ENCODE data around the gene ERMARD.

Gene ERMARD

DNA sequence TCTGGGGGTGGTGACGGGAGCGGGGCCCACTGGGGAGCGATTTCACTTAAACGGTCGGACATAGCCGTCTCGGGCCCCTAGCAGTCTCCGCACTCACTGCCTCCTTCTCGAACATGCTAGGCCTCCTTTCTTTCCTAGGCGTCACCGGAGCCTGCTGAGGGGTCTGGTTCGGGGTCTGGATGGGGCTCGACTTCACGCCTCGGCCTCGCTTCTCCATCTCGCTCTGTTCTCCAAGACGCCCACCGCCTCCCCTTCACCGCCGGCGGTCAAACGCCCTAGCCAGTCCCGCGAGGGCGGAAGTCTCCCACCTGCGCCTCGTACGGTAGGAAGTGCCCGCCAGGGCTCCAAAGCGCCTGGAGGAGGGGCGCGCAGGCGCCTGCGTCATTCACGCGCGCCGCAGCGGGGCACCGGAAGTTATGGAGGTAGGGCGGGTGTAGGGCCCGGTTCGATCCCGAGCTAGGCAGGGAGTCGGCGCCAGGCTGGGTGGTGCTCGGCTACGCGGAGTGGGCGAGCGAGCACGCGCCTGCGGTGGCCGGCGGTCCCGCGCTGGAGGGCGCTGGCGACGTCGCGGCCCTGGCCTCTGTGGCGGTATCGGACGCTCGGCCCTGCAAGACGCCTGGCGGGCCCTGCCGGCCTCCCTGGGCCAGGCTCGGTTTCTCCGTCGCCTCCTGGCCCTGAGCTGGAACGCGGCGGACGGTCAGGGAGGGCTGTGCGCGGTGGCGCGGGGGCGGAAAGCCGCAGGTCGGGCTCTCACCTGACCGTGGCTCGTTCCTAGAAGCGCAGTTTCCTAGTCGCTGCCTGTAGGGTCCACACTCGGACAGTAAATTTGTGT is at the start of gene ERMARD, which contains the start of gene DYNLT2:
ERMARD (plus strand) TSS at position 381 of the 832 bp plus-strand sequence; CDS start at position 417, 36 bp downstream.
DYNLT2 (minus strand) TSS at position 331 of the 832 bp plus-strand sequence; CDS start at position 217, 114 bp downstream.
- TF ChIP-seq, protein P1, sequence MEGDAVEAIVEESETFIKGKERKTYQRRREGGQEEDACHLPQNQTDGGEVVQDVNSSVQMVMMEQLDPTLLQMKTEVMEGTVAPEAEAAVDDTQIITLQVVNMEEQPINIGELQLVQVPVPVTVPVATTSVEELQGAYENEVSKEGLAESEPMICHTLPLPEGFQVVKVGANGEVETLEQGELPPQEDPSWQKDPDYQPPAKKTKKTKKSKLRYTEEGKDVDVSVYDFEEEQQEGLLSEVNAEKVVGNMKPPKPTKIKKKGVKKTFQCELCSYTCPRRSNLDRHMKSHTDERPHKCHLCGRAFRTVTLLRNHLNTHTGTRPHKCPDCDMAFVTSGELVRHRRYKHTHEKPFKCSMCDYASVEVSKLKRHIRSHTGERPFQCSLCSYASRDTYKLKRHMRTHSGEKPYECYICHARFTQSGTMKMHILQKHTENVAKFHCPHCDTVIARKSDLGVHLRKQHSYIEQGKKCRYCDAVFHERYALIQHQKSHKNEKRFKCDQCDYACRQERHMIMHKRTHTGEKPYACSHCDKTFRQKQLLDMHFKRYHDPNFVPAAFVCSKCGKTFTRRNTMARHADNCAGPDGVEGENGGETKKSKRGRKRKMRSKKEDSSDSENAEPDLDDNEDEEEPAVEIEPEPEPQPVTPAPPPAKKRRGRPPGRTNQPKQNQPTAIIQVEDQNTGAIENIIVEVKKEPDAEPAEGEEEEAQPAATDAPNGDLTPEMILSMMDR (IDR thresholded peaks at IDR 0.05; ENCODE audit: insufficient read depth, low read depth, low read length, missing control alignments): peak; percentile 23
- DNase-seq (ENCODE audit: low read depth): peak; percentile 95
- peak within 1 kb of the TSS; percentile 96 for H3K4me3 ChIP-seq (ENCODE audit: low read length)

DNA sequence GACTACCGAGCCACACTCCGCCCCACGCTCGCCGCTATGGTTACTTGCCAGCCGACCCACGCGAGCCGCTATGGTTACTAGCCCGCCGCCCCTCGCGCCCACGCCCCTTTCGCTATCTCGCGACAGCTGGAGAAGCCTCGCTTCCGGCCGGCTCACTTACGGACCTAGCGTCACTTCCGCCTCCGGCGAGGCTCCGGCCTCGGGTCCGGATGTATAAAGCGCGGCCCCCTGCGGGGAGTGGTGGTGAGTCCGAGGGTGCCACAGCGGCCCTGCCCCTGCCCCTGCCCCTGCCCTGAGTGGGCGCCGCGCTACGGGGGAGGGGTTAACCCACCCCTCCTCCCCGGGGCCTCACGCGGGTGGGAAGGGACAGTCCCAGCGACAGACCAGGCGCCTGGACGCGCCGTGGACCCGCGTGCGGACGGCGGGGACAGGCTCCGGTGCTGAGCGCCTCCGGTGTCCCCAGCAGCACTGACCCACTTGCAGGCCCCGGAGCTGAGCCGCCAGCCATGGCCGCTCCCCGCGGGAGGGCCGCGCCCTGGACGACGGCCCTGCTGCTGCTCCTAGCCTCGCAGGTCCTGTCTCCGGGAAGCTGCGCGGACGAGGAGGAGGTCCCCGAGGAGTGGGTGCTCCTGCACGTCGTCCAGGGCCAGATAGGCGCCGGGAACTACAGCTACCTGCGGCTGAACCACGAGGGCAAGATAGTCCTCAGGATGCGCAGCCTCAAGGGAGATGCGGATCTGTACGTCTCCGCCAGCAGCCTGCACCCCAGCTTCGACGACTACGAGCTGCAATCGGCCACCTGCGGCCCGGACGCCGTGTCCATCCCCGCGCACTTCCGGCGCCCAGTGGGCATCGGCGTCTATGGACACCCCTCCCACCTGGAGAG is 49.2 kb upstream of the ERMARD start, which contains the start of the genes C6orf120 and WDR27:
C6orf120 (plus strand) TSS at position 173 of the 886 bp plus-strand sequence; CDS start at position 507, 334 bp downstream.
WDR27 (minus strand) TSS at position 76 of the 886 bp plus-strand sequence. CDS start 13,024 bp downstream, outside the sequence.
- H3K4me3 ChIP-seq (ENCODE audit: low read length): peak within 1 kb of the TSS; percentile 87
- TF ChIP-seq, protein P1 (IDR thresholded peaks at IDR 0.05; ENCODE audit: insufficient read depth, low read depth, low read length, missing control alignments): no peak
- peak; percentile 97 for DNase-seq (ENCODE audit: low read depth)

DNA sequence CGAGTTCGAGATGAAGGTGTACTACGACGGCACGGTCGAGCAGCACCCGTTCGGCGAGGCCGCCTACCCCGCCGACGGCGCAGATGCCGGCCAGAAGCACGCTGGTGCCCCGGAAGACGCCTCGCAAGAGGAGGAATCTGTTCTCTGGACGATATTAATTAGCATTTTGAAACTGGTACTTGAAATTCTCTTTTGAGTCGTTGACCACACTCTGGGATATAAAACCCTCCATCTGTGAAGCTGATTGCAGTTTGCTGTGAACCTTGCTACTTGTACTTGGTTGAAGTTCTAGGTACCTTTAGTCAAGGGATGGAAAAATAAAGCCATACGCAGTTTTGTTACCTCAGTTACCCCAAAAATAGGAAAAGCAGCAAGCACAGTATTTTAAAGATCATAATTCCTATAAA is 48.6 kb upstream of the ERMARD start:
- H3K4me3 ChIP-seq (ENCODE audit: low read length): peak overlapping the region; percentile 87
- TF ChIP-seq, protein P1 (IDR thresholded peaks at IDR 0.05; ENCODE audit: insufficient read depth, low read depth, low read length, missing control alignments): no peak
- no peak for DNase-seq (ENCODE audit: low read depth)

DNA sequence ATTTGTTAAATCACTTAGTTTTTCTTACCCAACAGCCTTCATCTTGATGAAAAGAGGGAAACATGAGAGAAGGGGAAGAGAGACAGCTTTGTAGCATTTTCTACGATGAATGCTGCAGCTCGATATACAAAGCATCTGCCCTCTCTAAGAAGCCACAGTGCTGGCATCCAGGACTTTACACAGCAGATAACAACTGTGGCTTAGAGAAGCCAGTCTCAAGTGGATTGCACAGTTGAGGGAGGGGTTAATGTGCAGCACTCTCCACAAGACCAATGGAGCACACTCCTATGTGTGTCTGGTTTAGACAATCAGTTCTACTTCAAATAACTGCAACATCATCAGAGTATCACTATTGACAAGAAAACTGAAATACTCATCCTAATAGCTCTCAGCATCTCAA is 43.6 kb upstream of the ERMARD start:
- DNase-seq (ENCODE audit: low read depth): no peak
- TF ChIP-seq, protein P1 (IDR thresholded peaks at IDR 0.05; ENCODE audit: insufficient read depth, low read depth, low read length, missing control alignments): no peak
- H3K4me3 ChIP-seq (ENCODE audit: low read length): no peak overlapping the region

DNA sequence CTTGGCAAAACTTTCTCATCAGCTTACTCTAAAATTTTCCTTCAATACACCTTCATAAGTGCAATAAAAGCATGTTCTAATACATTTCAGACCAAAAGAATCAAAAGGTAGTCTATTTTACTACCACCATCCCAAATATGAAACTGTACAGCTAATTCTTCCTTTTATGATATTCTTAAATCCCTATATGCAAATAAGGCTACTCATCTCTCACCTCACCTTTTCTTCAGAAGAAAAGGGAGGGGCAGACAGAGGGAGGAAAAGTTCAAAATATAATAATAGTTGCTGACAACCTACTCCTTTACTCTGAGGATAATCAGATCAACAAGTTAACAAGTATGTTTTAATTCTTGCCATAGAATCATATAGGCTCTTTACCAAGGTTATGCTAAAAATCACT is 42.1 kb upstream of the ERMARD start:
- no peak for DNase-seq (ENCODE audit: low read depth)
- H3K4me3 ChIP-seq (ENCODE audit: low read length): no peak overlapping the region
- TF ChIP-seq, protein P1 (IDR thresholded peaks at IDR 0.05; ENCODE audit: insufficient read depth, low read depth, low read length, missing control alignments): no peak

DNA sequence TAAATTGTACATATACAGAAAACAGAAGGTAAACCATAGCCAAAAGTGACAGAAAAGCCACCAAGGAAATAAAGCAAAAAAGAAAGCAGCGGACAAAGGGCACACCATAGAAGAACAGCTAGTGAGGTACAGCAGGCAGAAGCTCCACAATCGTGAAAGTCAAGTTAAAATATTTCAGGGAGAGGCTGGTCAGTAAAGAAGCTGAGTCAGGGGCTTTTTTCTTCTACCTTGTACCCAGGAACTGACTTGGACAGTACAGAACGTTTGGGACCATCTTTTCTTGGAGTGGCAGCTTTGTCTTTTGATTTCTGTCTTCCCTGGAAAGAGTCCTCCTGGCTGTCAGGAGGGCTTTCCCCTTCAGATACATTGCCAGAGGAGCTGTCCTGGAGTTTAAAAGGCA is 41.4 kb upstream of the ERMARD start:
- DNase-seq (ENCODE audit: low read depth): no peak

More for the DNA sequence above, 41.4 kb upstream of the ERMARD start:
- TF ChIP-seq, protein P1 (IDR thresholded peaks at IDR 0.05; ENCODE audit: insufficient read depth, low read depth, low read length, missing control alignments): no peak
- H3K4me3 ChIP-seq (ENCODE audit: low read length): no peak overlapping the region
